ENCODE data around the gene FBLN2. TPM values are rescaled to one million over a fixed set of nuclear protein-coding genes. Genes with fewer than 3 reads are reported as not detected.
A peak's percentile ranks its signal among the peaks of the same experiment; 100 is the strongest.
"Not testable (repeated sequence)": the region's sequence is repeated elsewhere in the genome, so short reads cannot be mapped to it uniquely, and the experiment has no call there.

The FBLN2 gene
- total and polyA plus RNA-seq, 8 donors = 27.5 to 96.6 (median 40.6) TPM

DNA sequence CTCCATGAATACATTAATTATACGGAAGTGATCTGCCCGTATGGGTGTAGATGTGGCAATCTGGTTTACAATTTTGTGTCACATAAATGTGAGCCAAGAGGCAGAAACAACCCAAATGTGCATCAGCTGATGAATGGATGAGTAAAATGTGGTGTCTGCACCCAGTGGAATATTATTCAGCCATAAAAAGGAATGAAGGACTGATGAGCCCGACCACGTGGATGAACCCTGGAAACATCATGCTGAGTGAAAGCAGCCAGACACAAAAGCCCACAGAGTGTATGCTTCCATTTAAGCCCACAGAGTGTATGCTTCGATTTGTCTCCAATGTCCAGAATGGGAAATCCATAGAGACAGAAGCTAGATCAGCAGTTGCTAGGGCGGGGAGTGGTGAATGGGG, 27.6 kb upstream of the FBLN2 start:
- ATAC-seq (no peak), DNase-seq (no peak)
- Histone ChIP-seq H3K27me3 (peaks cover 0 to 7% of the 10 kb centered on the region in 2 donors), H3K9me3 (no peaks in the 10 kb centered on the region), H3K4me1 (no peaks in the 10 kb centered on the region), H3K27ac (no peak overlapping the region), H3K4me3 (no peak overlapping the region), H3K36me3 (no peaks in the 10 kb centered on the region)
- TF ChIP-seq, protein P1, sequence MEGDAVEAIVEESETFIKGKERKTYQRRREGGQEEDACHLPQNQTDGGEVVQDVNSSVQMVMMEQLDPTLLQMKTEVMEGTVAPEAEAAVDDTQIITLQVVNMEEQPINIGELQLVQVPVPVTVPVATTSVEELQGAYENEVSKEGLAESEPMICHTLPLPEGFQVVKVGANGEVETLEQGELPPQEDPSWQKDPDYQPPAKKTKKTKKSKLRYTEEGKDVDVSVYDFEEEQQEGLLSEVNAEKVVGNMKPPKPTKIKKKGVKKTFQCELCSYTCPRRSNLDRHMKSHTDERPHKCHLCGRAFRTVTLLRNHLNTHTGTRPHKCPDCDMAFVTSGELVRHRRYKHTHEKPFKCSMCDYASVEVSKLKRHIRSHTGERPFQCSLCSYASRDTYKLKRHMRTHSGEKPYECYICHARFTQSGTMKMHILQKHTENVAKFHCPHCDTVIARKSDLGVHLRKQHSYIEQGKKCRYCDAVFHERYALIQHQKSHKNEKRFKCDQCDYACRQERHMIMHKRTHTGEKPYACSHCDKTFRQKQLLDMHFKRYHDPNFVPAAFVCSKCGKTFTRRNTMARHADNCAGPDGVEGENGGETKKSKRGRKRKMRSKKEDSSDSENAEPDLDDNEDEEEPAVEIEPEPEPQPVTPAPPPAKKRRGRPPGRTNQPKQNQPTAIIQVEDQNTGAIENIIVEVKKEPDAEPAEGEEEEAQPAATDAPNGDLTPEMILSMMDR (IDR thresholded peaks at IDR 0.05) = no peak
- intact Hi-C loops (cut with DNase I) = no loop called here

DNA sequence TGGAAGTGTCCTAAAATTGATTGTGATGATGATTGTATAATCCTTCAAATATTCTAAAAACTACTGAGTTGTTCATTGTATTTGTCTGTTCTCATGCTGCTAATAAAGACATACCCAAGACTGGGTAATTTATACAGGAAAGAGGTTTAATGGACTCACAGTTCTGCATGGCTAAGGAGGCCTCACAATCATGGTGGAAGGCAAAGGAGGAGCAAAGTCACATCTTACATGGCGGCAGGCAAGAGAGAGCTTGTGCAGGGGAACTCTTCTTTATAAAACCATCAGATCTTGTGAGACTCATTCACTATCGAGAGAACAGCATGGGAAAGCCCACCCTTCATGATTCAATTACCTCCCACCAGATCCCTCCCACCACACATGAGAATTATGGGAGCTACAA, 27.2 kb upstream of the FBLN2 start:
- H3K27me3 ChIP-seq; ATAC-seq; DNase-seq; H3K27ac ChIP-seq; H3K9me3 ChIP-seq; H3K4me1 ChIP-seq; H3K4me3 ChIP-seq; H3K36me3 ChIP-seq; intact Hi-C loops (cut with DNase I): not testable (repeated sequence)

DNA sequence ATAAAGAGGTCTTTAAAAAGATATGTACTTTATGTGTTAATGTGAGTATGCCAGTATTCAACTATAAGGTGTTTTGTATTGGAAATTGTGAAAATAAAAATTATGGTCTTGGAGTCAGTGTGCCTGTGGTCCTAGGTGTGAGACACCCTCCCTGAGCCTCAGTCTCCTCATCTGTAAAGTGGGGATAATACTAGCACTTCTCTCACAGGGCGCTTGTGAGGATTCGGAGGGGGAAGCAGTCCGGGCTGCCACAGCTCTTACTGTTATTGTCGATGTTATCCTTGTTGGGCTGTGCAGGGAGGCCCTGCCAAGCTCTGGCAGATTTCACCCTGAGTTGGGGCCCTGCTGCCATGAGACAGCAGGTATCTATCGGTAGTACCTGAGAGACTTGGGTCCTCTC, 26.7 kb upstream of the FBLN2 start:
- Histone ChIP-seq H3K9me3 (no peaks in the 10 kb centered on the region), H3K4me3 (no peak overlapping the region), H3K27me3 (peaks cover 0 to 4% of the 10 kb centered on the region in 2 donors), H3K36me3 (no peaks in the 10 kb centered on the region), H3K4me1 (no peaks in the 10 kb centered on the region), H3K27ac (no peak overlapping the region)
- DNase-seq (no peak), ATAC-seq (no peak)
- intact Hi-C loops (cut with DNase I) = no loop called here
- TF ChIP-seq, protein P1 (IDR thresholded peaks at IDR 0.05) = no peak

DNA sequence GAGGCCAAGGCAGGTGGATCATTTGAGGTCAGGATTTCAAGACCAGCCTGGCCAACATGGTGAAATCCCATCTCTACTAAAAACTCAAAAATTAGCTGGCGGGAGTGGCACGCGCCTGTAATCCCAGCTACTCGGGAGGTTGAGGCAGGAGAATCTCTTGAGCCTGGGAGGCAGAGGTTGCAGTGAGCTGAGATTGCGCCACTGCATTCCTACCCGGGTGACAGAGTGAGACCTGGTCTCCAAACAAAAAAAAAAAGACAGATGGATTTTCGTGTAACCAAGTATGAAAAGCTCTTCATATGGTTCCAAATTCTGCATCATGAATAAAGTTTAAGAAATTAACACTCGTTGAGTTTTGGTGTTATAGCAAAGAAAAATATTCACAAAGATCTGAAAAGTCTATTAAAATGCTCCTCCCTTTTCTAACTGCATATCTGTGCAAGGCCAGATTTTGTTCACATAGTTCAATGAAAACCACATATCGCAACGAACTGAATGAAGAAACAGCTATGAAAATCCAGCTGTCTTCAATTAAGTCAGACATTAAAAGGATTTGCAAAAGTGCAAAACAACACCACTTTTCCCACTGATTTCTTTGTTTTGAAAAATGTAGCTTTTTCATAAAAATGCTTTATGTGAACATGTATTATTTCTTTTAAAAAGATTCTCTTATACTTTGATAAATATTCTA, 23.8 kb upstream of the FBLN2 start:
- H3K4me3 ChIP-seq = no peak overlapping the region
- no peaks in the 10 kb centered on the region for H3K9me3 ChIP-seq
- intact Hi-C loops (cut with DNase I) = no loop called here
- H3K4me1 ChIP-seq = no peaks in the 10 kb centered on the region
- TF ChIP-seq, protein P1 (IDR thresholded peaks at IDR 0.05) = no peak
- no peaks in the 10 kb centered on the region for H3K36me3 ChIP-seq
- no peaks in the 10 kb centered on the region for H3K27me3 ChIP-seq
- no peak for ATAC-seq
- H3K27ac ChIP-seq = peak overlapping the region in 1 of 2 donors; percentile 56
- DNase-seq = no peak

DNA sequence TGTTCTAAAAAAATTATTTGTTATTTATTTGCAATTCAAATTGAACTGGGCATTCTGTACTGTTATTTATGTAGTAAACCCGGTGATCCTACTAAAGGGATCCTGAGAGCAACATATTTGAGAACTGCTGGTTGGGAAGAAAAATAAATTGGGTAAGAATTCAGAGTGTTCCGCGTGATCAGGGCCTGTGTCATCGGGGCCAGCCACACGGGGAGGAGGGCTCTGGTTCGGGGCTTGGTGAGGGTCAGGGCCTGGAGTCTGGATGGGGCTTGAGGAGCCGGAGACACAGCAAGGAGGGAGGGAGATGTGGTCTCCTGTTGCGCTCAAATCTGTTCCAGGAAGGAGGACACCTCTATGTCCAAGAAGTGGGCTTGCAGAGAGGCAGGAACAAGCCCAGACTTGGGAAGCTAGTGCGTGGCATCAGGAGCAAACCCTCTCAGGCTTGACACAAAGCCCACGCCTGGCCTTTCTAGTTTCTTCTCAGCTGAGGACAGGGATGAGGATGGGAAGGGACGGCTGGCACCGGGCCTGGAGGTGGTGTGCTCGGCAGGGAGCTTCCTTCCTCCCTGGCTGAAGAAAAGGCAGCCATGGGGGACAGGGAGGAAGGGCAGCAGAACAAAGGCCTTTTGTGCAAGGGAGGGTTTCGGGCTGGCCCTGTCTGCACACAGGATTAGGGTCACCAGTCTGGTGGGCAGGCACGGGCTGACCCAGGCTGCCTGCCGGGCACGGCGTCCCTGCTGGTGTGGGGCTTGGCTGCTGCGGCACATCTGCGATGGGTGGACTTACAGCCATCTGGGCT, 22.9 kb upstream of the FBLN2 start:
- TF ChIP-seq, protein P1 (IDR thresholded peaks at IDR 0.05) = no peak
- Histone ChIP-seq H3K27ac (peak overlapping the region in 1 of 2 donors; percentile 56), H3K36me3 (no peaks in the 10 kb centered on the region), H3K4me3 (no peak overlapping the region), H3K4me1 (no peaks in the 10 kb centered on the region), H3K9me3 (no peaks in the 10 kb centered on the region), H3K27me3 (no peaks in the 10 kb centered on the region)
- DNase-seq (peak in 1 of 4 donors; percentile 77), ATAC-seq (peak; percentile 35)
- intact Hi-C loops (cut with DNase I) = no loop called here

Measured in left lung (tissue), 10 donors.